ENCODE measurements around the gene ARHGEF35.
"Not testable (repeated sequence)": the region's sequence is repeated elsewhere in the genome, so short reads cannot be mapped to it uniquely, and the experiment has no call there.

DNA sequence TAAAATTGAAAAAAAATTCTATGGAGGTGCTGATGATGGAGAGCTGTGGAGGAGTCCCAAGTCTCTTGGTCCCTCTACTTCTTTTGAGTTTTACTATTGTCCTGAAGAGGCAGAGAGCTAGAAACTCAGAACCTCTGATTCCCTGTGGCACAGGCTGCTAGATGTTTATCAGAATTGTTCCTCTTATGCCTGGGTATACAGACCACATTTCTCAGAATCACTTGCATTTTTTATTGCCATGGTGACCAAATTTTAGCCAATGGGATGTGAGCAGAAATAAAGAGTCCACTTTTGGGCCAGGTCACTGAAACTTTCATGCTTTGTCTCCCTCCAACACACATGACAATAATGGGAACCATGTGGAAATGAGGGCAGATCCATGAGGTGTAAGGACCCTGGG is 28.0 kb upstream of the ARHGEF35 start:
- TF ChIP-seq, protein P1, sequence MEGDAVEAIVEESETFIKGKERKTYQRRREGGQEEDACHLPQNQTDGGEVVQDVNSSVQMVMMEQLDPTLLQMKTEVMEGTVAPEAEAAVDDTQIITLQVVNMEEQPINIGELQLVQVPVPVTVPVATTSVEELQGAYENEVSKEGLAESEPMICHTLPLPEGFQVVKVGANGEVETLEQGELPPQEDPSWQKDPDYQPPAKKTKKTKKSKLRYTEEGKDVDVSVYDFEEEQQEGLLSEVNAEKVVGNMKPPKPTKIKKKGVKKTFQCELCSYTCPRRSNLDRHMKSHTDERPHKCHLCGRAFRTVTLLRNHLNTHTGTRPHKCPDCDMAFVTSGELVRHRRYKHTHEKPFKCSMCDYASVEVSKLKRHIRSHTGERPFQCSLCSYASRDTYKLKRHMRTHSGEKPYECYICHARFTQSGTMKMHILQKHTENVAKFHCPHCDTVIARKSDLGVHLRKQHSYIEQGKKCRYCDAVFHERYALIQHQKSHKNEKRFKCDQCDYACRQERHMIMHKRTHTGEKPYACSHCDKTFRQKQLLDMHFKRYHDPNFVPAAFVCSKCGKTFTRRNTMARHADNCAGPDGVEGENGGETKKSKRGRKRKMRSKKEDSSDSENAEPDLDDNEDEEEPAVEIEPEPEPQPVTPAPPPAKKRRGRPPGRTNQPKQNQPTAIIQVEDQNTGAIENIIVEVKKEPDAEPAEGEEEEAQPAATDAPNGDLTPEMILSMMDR (IDR thresholded peaks at IDR 0.05), result not testable (repeated sequence)
- not testable (repeated sequence) for TF ChIP-seq POLR2A (IDR thresholded peaks at IDR 0.05)
